HG03060 (cell line): ENCODE measurements around the gene WDR54.
"Not testable (repeated sequence)": the region's sequence is repeated elsewhere in the genome, so short reads cannot be mapped to it uniquely, and the experiment has no call there.

ENCODE experiments used
- ATAC-seq: cut with Tn5 transposase; IDR thresholded peaks from one replicate; pipeline ENCODE4 v1.9.1; 2021; ENCODE audit warnings: low read depth, moderate number of reproducible peaks; ENCODE audit not compliant: unreplicated experiment

WDR54 gene

DNA sequence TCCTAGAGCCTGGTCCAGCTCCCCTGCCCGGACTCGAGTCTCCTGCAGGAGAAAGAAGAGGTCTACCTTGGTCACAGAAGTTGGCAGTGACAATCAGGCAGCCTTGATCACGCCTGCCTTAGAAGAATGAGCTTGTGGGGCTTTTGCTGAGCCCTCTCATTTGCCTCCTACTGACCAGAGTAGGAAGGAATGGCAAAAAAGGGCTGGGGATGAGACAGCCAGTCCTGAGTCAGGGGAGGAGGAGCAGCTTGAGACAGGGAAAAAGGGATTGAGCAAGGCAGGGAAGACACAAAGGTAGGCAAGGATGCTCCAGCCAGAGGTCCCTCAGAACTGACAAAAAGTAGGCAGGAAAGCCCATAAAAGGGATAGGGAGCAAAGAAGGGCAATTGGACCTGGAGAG lies 6.0 kb downstream of the WDR54 start:
- ATAC-seq: no peak

DNA sequence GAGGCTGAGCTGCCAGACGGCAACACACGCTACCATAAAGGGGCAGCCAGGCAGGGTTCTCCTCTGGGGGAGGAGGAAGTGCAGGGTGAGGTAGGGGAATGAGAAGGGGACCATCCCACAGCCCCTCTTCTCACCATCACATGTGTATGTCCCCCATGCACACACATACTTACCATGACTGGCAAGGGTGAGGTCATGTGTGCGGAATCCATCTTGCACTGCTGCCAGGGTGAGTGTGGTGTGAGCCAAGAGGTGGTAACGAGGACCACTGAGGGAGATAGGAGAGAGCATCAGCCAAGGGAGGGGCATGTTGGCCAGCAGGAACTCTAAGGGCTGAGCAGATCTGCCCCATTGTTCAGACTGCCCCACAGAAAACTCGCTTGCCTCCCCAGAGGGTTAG lies 7.1 kb downstream of the WDR54 start:
- no peak for ATAC-seq

DNA sequence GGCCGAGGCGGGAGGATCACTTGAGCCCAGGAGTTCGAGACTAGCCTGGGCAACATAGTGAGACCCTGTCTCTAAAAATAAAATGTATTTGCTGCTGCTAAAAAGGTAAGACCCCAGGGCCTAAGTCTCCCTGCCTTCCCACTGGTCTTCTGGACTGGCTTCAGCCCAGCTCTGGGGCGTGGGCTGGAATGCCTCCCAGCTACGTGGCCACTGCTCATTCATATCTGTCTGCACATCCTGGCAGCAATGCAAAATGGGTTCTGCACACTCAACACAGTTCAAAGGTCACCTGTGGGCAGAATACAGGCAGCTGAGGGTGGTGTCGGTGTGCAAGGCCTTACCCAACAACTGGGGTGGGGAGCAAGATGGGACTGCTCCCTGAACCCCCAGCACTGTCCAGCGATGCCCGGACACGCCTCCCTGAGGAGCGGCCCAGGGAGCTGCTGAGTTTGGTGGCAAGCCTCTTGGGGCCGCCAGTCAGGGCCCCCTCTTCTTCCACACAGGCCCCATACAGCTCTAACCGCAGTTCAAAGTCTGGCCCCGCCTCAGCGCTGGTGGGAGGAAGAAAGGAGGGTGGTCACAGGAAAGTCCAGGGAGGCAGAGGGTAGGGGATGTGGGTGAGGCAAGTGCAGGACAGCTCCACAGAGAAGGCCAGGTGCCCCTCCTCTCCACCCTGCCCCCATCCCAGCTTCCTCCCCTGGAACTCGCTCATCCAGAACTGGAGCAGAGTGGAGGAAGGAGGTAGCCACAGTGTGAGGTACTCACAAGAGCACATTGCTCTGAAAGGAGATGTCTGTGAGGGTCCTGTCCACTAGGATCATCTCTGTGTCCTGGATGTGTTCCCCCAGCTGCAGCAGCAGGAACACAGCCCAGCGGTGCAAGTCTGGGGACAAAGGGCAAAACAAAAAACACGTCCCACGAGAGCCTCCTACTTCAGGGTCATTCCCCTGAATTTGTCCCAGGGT lies 8.2 kb downstream of the WDR54 start:
- ATAC-seq: no peak

DNA sequence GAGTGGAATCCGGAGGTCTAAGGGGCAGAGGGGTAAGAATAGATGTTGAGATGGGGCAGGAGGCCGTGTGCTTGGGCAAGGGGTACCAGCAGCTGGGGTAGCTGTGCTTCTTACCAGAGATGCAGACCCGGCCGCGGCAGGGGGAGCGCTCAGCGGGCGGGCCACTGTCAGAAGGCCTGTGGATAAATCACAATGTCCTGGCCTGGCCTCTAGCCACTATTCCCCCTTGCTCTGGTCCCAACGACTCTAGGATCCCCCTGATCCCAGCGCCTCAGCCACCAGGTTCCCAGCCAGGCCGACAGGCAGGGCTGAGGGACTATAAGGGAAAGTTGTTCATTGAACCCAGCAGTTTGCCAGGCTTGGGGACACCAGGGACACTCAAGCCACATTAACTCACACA lies 9.0 kb downstream of the WDR54 start:
- ATAC-seq: no peak

DNA sequence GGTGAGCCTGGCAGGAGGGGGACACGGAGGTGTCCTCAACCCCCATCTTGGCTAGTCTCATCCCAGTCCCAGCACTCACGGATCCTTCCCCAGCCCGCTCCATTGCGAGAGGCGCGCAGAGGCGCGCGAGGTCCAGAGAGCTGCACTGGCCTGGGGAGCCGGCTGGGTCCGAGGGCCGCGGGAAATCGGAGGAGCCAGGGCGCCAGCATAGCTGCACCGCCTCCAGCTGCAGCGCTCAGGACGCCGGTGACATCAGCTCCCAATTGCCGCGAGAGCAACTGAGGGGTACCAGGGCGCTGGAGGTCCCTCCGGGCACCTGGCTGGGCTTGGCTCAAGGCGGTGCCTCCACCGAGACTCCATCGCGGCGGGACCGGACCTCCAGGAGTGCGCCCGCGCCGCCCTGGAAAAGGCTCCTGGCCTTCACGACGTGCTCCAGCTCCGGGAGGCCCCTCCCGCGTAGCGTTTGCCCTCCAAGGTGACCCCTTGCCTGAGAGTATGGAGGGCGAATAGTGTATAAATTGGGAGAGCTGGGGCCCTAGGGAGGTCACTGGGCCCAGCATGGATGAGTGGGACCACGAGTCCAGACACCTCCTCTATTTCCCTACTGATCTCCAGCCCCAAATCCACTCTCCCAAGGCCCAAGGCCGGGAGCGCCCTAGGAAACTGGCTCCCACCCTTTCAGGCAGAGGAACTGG lies 14.7 kb downstream of the WDR54 start:
- no peak for ATAC-seq

DNA sequence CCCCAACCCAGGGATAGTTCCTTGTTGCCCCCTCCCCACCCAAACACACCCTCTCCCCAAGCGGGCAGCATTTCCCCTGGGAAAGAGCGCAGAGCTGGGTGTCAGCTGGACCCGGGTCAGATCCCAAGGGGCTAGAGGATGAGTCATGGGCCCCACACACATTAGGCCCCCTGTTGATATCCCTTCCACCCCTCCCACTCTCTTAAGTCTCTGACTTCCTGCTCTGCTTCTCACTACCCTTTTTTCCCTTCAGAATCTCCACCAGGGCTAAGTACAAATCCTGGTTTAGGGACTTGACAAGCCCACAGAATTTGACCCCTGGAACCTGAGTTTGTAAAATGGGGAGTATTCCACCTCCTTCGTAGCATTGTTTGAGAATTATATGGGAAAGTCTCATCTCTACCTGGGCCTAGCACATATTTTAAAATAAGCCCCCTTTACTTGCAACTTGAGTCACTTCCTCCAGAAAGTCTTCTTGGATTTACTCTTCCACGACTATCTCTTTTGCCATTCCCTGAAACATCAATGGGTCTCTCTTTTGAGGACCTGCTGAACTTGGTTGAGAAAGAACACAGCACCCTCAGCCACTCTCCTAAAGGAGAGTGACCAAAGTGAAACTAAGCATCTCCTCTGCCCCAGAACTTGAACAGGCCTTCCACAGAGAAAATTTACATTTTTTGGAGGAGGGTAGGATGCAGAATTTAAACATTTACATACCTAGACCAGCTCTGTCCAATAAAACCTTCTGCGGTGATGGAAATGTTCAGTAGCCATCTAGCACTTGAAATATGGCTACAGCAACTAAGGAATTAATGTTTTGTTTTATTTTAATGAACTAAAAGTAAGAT lies 15.5 kb downstream of the WDR54 start:
- ATAC-seq: no peak

DNA sequence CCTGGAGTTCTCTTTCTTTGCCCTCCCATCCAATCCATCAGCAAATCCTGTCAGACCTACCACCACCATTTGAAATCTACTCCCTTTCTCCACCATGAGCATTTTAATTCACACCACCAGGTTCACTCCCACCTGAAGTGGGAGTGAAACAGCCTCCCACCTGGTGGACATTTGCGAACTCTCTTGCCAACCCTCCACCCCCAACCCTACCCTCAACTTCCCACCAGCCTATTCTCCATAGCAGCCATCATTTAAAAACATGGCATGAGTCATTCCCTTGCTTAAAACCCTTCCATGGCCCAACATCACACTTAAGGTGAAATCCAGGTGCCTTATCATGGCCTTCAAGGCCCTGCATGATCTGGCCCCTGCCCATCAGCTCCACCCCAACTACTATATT lies 16.7 kb downstream of the WDR54 start:
- no peak for ATAC-seq

DNA sequence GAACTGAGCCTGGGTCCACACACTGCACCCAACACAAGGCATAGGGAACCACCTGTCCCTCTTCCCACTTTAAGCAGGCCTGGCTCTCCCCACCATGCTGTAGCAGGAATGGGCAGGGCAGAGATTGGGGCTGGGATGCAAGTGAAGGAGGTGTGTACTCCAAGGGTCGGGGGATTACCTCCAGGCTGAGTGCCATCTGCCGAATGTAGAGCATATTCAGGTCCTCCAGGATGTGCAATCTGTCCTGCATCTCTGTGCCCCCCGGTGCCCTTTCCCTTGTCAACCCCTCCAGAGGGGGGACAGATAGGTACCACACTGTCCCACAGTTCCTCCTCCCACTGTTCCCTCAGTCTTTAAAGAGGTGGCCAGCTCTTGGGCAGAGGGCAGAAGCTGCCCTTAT lies 17.8 kb downstream of the WDR54 start:
- ATAC-seq: no peak

DNA sequence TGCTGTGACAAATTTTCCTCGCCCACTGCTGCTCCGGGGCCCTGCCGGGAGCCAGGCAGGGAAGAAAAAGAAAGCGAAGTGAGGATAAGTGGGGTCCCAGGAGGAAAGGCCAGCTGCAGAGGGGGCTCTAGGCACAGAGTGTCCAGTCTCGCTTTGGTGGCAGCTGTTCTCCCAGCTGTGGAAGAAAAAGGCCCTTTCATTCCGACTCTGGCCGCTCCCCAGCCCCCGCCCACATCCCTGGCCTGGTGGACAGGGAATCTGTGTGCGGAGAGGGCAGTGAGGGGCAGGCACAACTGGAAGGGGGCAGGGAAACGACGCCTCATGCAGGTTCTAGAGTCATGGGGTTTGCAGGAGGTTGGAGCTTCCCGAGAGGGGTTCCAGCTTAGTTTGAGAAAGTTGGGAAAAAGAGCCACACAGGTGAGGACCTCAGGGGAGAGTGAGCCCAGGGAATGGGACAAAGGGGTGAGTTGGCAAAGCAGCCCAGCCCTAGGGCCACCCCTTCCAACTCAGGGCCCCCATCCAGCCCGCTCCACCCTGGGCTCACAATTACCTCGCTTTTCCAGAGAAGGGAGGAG lies 18.4 kb downstream of the WDR54 start:
- no peak for ATAC-seq

DNA sequence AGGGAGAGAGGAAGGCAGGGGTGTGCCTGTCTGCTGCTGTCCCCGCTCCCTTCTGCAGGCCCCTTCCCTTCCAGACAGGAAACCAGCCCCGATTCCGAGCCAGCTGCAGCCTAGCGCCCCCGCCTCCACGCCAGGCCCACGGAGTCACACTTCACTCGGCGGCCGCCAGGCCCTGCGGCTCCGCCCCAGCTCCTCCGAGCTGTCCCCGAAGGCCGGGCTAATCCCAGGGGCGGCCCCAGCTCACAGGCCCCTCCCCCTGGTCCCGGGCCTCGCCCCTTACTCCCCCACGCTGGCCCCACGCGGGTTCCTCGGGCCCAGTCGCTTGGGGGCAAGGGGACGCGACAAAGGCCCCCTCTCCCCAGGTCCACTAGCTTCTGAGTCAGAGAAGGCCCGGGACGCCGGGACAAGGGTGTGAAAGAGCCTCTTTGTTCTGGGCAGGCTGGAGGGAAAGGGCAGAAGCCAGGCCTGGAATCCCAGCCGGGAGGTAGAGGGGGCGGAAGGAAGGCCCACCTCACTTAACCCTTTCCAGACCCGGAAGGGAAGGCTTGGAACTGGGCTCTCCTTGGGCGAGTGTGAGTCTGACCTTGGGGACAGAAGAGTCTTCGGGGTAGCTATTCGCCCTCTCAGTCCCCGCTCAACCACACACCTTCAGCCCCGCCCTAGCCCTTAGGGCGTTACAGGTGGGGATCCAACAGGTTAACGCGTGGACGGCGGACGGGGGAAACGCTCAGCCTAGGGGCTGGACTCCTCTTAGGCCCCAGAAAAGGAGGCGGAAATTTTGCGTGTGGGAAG lies 19.0 kb downstream of the WDR54 start:
- peak; percentile 57 for ATAC-seq

DNA sequence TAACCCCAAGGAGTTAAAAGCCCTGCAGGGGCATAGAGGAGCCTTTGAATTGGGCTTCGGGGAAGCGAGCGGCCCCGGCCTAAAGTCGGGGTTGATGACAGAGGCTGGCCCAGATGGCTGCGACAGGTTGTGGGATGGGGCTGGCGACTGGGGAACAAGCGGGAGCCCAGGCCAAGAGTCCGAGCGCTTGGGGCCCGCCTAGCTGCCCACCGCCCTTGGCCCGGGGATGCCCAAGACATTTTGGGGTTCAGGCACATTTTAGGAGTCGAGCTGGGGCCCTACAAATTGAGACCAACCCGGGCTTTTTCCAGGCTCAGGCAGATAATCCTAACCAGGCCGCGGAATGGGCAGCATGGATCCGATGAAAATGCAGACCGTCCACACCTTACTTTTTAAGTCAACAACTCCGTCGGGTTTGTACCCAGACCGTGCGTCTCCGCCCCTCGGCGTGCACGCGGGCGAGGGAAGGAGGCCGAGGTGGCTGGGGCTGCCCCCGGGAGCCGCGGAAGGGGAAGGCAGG lies 19.7 kb downstream of the WDR54 start:
- ATAC-seq: no peak

DNA sequence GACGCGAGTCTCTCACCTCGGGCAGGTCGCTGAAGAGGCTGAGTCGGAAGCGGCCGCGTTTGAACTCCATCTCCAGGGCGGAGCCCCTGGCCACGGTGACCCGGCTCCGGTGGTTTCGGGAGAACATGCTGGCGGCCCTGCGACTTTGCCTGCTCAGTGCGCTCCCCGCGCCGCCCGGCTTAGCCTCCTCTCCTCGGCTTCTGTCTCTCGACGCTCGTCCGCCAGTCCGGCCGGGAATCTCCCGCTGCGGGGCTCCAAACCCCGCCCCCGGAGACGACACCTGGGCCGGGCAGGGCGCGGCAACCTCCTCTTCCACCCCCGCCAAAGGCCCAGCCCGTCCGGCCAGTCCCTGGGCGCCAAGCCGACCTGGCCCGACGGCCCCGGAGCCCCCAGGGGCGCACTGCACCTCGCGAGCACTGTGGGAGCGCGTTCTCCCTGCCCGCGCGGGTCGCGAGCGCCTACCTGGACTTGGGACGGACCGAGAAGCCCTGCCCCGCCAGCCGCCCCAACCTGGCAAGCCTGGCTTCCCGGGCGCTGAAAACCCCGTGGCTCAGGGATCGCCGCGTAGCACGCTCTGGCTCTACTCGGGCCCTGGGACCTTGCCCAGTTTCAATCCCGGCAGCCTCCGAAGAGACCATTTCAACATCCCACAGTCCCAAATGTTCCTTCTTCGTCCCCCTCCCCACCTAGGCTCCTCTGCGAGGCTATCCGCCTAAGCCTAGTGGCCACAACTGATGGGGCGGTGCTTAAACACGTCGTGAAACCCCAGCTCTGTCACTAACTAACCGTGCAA lies 20.4 kb downstream of the WDR54 start, which contains the start of gene RTKN:
Gene RTKN, minus strand, starts transcription at position 248 of the 793 bp plus-strand sequence. Its CDS starts 121 bp downstream, at position 127.
- no peak for ATAC-seq

DNA sequence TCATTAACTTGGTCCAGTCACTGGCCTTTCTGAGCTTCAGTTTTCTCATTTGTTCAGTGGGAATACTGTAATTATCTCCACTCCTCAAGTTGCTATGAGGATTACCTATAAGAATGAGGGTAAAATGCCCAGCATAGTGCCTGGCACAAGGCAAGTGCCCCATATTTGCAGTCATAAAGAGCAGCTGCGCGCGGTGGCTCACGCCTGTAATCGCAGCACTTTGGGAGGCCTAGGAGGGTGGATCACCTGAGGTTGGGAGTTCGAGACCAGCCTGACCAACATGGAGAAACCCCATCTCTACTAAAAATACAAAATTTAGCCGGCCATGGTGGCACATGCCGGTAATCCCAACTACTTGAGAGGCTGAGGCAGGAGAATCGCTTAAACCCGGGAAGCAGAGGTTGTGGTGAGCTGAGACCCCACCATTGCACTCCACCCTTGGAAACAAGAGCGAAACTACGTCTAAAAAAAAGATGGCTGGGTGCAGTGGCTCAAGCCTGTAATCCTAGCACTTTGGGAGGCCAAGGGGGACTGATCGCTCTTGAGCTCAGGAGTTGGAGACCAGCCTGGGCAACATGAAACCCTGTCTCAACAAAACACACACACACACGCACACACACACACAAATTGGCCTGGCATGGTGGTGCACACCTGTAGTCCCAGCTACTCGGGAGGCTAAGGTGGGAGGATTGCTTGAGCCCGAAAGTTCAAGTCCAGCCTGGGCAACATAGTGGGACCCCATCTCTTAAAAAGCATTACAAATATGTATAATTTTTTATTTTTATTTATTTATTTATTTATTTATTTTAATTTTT lies 21.2 kb downstream of the WDR54 start:
- ATAC-seq: not testable (repeated sequence)

DNA sequence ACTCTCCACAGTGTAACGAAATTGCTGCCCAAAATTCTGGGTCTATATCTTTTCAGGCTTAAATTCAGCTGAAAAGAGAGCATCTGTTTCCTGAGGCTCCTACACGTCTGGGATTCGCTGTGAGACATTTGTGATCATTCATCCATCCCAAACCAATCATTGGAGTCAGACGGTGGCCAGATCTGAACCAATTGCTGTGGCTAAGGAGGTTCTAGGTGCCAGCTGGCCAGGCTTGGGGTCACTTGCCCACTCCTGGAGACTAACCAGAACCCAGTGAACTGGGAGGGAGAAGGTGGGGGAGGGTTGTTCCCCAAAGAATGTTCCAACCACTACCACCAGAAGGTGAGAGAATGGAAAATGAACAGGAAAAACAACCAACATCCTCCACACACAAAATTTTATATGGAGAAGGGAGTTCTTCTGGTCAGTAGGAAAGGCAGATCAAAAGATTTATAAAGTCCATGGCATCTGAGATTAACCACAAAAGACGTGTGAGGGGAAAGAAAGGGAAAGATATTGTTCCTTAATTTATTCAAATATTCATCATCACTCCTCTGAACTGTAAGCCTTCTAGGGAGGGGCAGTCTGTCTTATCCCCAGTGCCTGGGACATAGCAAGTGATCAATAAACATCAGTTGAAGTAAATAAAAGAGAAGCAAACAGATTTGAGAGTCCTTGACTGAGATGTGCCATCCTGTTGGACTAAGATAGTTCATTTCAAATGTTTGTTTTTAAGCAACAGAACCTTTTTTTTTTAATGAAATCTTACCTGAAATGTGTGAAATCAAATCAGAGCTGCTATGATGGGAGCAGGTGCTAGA lies 23.2 kb downstream of the WDR54 start:
- ATAC-seq: no peak

DNA sequence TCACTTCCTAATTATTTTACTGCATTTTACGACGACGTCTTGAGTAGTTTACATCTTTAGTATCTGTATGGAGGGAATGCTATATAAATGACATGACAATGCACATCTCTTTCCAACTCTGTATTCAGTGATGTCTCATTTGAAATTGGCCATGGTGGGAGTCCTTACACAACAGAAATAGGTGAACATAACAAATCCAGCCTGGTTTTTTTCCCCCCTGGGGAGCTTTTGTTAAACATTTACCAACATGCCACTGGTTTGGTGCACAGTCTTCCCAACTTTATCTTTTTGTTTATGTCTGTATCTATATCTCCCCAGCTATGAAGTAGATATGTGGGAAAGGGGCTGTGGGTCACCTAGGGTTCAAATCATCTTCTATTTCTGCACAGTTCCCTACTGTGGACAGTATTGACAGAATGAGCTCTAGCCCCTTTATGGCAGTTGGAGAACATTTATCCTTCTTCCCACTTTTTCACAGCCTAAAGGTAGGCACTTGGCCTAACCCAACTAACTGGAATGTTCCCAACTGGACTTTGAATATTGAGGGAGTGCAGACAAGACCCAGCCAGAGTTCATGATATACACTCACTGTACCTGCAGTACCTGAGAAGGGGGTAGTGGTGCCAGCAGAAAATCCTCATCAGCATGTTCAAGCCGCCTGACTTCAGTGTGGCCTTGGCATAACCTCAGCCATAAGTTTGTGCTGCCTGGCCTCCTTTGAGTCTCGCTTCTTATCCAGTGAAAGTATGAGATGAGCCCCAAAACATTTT lies 25.9 kb downstream of the WDR54 start:
- no peak for ATAC-seq

DNA sequence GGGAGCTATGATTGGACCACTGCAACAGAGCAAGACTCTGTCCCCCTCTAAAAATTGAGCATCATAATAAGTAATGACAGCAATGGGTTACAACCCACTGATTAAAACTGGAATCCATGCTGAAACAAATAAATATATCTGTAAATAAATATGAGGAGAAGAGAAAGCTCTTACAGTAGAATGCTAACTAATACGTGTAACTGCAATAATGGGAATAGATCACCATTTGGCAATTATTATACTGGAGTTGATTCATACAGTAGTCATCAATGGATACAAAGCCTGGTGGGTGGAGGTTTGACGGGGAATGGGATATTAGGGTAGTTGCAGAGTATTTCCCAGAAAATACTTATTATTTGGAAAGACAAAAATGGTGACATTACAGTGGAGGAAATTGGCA lies 27.2 kb downstream of the WDR54 start:
- ATAC-seq: no peak
